GM12873 (cell line): ENCODE results near the gene NRIP2.

Experiments used
- CTCF ChIP-seq: IDR thresholded peaks from 2 replicates; pipeline ENCODE4 v1.5.1; 2012; ENCODE audit warnings: low read depth, mild to moderate bottlenecking, moderate library complexity, low read length, control low read depth; ENCODE audit not compliant: insufficient read depth; ENCODE audit errors: missing control alignments

Gene NRIP2

GRCh38 chr12:2776129-2776806, 58.6 kb downstream of the NRIP2 start:
- TF ChIP-seq CTCF, result no peak

GRCh38 chr12:2775431-2775830, 59.4 kb downstream of the NRIP2 start:
- TF ChIP-seq CTCF, result no peak
